ENCODE measurements around the gene LAG3.
"Not testable (repeated sequence)": the region's sequence is repeated elsewhere in the genome, so short reads cannot be mapped to it uniquely, and the experiment has no call there.

The LAG3 gene

GRCh38 chr12:6772331-6772695 lies at the start of gene LAG3:
TSS of gene LAG3 (plus strand) at chr12:6772520. CDS start at chr12:6772853, 333 bp downstream.
- DNase-seq (ENCODE audit: low spot score) = no peak

- peak; percentile 44 for DNase-seq (ENCODE audit: low spot score)
These were observed 49.5 kb upstream of the LAG3 start for GRCh38 chr12:6722863-6723262.

- peak; percentile 98 for DNase-seq (ENCODE audit: low spot score)
These were observed 48.5 kb upstream of the LAG3 start, which contains the start of gene COPS7A for GRCh38 chr12:6723607-6724408. TSS of gene COPS7A (plus strand) at chr12:6724046. CDS start at chr12:6724657, 611 bp downstream.

GRCh38 chr12:6724409-6724797 lies 47.9 kb upstream of the LAG3 start:
- DNase-seq (ENCODE audit: low spot score) = no peak

GRCh38 chr12:6725350-6725749 lies 47.0 kb upstream of the LAG3 start:
- no peak for DNase-seq (ENCODE audit: low spot score)

- no peak for DNase-seq (ENCODE audit: low spot score)
These were observed 43.1 kb upstream of the LAG3 start for GRCh38 chr12:6729186-6729585.

- no peak for DNase-seq (ENCODE audit: low spot score)
These were observed 42.2 kb upstream of the LAG3 start for GRCh38 chr12:6730169-6730568.

GRCh38 chr12:6734506-6735387 lies 37.6 kb upstream of the LAG3 start:
- DNase-seq (ENCODE audit: low spot score) = no peak

- peak; percentile 55 for DNase-seq (ENCODE audit: low spot score)
These were observed 36.7 kb upstream of the LAG3 start for GRCh38 chr12:6735448-6736191.

GRCh38 chr12:6736754-6737153 lies 35.6 kb upstream of the LAG3 start:
- no peak for DNase-seq (ENCODE audit: low spot score)

GRCh38 chr12:6742080-6742479 lies 30.2 kb upstream of the LAG3 start:
- not testable (repeated sequence) for DNase-seq (ENCODE audit: low spot score)

- DNase-seq (ENCODE audit: low spot score) = no peak
These were observed 29.5 kb upstream of the LAG3 start for GRCh38 chr12:6742834-6743233.

GRCh38 chr12:6743300-6743699 lies 29.0 kb upstream of the LAG3 start:
- DNase-seq (ENCODE audit: low spot score) = not testable (repeated sequence)

- no peak for DNase-seq (ENCODE audit: low spot score)
These were observed 26.4 kb upstream of the LAG3 start for GRCh38 chr12:6745741-6746525.

GRCh38 chr12:6747216-6747615 lies 25.1 kb upstream of the LAG3 start:
- DNase-seq (ENCODE audit: low spot score) = no peak

GRCh38 chr12:6748761-6749160 lies 23.6 kb upstream of the LAG3 start:
- DNase-seq (ENCODE audit: low spot score) = no peak

- DNase-seq (ENCODE audit: low spot score) = no peak
These were observed 21.8 kb upstream of the LAG3 start for GRCh38 chr12:6750506-6750905.

- DNase-seq (ENCODE audit: low spot score) = no peak
These were observed 20.6 kb upstream of the LAG3 start for GRCh38 chr12:6751767-6752166.

GRCh38 chr12:6752167-6752920 lies 20.0 kb upstream of the LAG3 start:
- DNase-seq (ENCODE audit: low spot score) = no peak

- DNase-seq (ENCODE audit: low spot score) = peak; percentile 99
These were observed 19.2 kb upstream of the LAG3 start, which contains the start of gene MLF2 for GRCh38 chr12:6752921-6753771. TSS of gene MLF2 (minus strand) at chr12:6753141. CDS start at chr12:6752334, 807 bp downstream.

Data from hematopoietic multipotent progenitor cell treated with erythropoietin and hydrocortisone succinate and interleukin-3 and kit ligand, for 15 days (in vitro differentiated cells).